LNCAP (cell line): Measurements from ENCODE around the gene ADARB2.

Experiments used
- CTCF ChIP-seq: fragments of 450-650 bp; IDR thresholded peaks from 2 replicates; pipeline ENCODE4 v1.5.1; 2017; ENCODE audit warnings: mild to moderate bottlenecking

The ADARB2 gene

GRCh38 chr10:1324903-1325302 is 412.4 kb downstream of the ADARB2 start:
- no peak for TF ChIP-seq CTCF

- TF ChIP-seq CTCF, result no peak
These were observed 413.4 kb downstream of the ADARB2 start for GRCh38 chr10:1323951-1324350.

GRCh38 chr10:1320739-1321320 is 416.5 kb downstream of the ADARB2 start:
- no peak for TF ChIP-seq CTCF

GRCh38 chr10:1316809-1317143 is 420.5 kb downstream of the ADARB2 start:
- TF ChIP-seq CTCF, result no peak

- TF ChIP-seq CTCF, result no peak
These were observed 421.1 kb downstream of the ADARB2 start for GRCh38 chr10:1316121-1316808.

GRCh38 chr10:1315178-1315577 is 422.1 kb downstream of the ADARB2 start:
- TF ChIP-seq CTCF, result no peak

GRCh38 chr10:1311726-1312125 is 425.6 kb downstream of the ADARB2 start:
- TF ChIP-seq CTCF, result no peak

GRCh38 chr10:1310271-1310789 is 427.0 kb downstream of the ADARB2 start:
- TF ChIP-seq CTCF, result no peak
